ENCODE data around the gene PLTP.

PLTP gene

GRCh38 chr20:45918779-45919537 is 7.0 kb upstream of the PLTP start:
- Histone ChIP-seq H3K27ac (ENCODE audit: low read depth, low read length) (no peak overlapping the region), H3K4me1 (ENCODE audit: control insufficient read depth, insufficient read depth, low read length, unreplicated experiment) (peaks cover 18% of the 10 kb centered on the region)

GRCh38 chr20:45918182-45918737 is 6.3 kb upstream of the PLTP start:
- no peak overlapping the region for H2AFZ ChIP-seq (ENCODE audit: low read length, unreplicated experiment)
- no peaks in the 10 kb centered on the region for H3K79me2 ChIP-seq (ENCODE audit: control insufficient read depth, insufficient read depth, low read length, unreplicated experiment)
- H3K27ac ChIP-seq (ENCODE audit: low read depth, low read length), result no peak overlapping the region
- no peak overlapping the region for H3K4me3 ChIP-seq (ENCODE audit: low read depth, low read length)
- no peaks in the 10 kb centered on the region for H3K36me3 ChIP-seq (ENCODE audit: insufficient read depth, low read length)
- H3K4me1 ChIP-seq (ENCODE audit: control insufficient read depth, insufficient read depth, low read length, unreplicated experiment), result peaks cover 18% of the 10 kb centered on the region
- H3K27me3 ChIP-seq (ENCODE audit: insufficient read depth, low read length), result no peaks in the 10 kb centered on the region

More at GRCh38 chr20:45918779-45919537, 7.0 kb upstream of the PLTP start:
- Histone ChIP-seq H2AFZ (ENCODE audit: low read length, unreplicated experiment) (no peak overlapping the region), H3K27me3 (ENCODE audit: insufficient read depth, low read length) (no peaks in the 10 kb centered on the region), H3K36me3 (ENCODE audit: insufficient read depth, low read length) (no peaks in the 10 kb centered on the region), H3K4me3 (ENCODE audit: low read depth, low read length) (no peak overlapping the region), H3K79me2 (ENCODE audit: control insufficient read depth, insufficient read depth, low read length, unreplicated experiment) (no peaks in the 10 kb centered on the region)

GRCh38 chr20:45917790-45918141 is 5.8 kb upstream of the PLTP start:
- Histone ChIP-seq H3K27ac (ENCODE audit: low read depth, low read length) (no peak overlapping the region), H3K79me2 (ENCODE audit: control insufficient read depth, insufficient read depth, low read length, unreplicated experiment) (no peaks in the 10 kb centered on the region), H3K4me3 (ENCODE audit: low read depth, low read length) (no peak overlapping the region), H2AFZ (ENCODE audit: low read length, unreplicated experiment) (no peak overlapping the region), H3K36me3 (ENCODE audit: insufficient read depth, low read length) (no peaks in the 10 kb centered on the region), H3K4me1 (ENCODE audit: control insufficient read depth, insufficient read depth, low read length, unreplicated experiment) (peaks cover 18% of the 10 kb centered on the region), H3K27me3 (ENCODE audit: insufficient read depth, low read length) (no peaks in the 10 kb centered on the region)

- Histone ChIP-seq H3K4me3 (ENCODE audit: low read depth, low read length) (no peak overlapping the region), H3K27me3 (ENCODE audit: insufficient read depth, low read length) (no peaks in the 10 kb centered on the region), H3K4me1 (ENCODE audit: control insufficient read depth, insufficient read depth, low read length, unreplicated experiment) (peaks cover 13% of the 10 kb centered on the region)
These were observed 1.2 kb upstream of the PLTP start for GRCh38 chr20:45913116-45913515.

GRCh38 chr20:45912344-45912682 is 358 bp upstream of the PLTP start:
- Histone ChIP-seq H3K27me3 (ENCODE audit: insufficient read depth, low read length) (no peaks in the 10 kb centered on the region), H3K4me1 (ENCODE audit: control insufficient read depth, insufficient read depth, low read length, unreplicated experiment) (peaks cover 13% of the 10 kb centered on the region), H3K79me2 (ENCODE audit: control insufficient read depth, insufficient read depth, low read length, unreplicated experiment) (no peaks in the 10 kb centered on the region), H3K36me3 (ENCODE audit: insufficient read depth, low read length) (no peaks in the 10 kb centered on the region), H3K4me3 (ENCODE audit: low read depth, low read length) (peak overlapping the region; percentile 71), H2AFZ (ENCODE audit: low read length, unreplicated experiment) (peak overlapping the region; percentile 58), H3K27ac (ENCODE audit: low read depth, low read length) (no peak overlapping the region)

More at GRCh38 chr20:45913116-45913515, 1.2 kb upstream of the PLTP start:
- Histone ChIP-seq H2AFZ (ENCODE audit: low read length, unreplicated experiment) (no peak overlapping the region), H3K36me3 (ENCODE audit: insufficient read depth, low read length) (no peaks in the 10 kb centered on the region), H3K79me2 (ENCODE audit: control insufficient read depth, insufficient read depth, low read length, unreplicated experiment) (no peaks in the 10 kb centered on the region), H3K27ac (ENCODE audit: low read depth, low read length) (no peak overlapping the region)

DNA sequence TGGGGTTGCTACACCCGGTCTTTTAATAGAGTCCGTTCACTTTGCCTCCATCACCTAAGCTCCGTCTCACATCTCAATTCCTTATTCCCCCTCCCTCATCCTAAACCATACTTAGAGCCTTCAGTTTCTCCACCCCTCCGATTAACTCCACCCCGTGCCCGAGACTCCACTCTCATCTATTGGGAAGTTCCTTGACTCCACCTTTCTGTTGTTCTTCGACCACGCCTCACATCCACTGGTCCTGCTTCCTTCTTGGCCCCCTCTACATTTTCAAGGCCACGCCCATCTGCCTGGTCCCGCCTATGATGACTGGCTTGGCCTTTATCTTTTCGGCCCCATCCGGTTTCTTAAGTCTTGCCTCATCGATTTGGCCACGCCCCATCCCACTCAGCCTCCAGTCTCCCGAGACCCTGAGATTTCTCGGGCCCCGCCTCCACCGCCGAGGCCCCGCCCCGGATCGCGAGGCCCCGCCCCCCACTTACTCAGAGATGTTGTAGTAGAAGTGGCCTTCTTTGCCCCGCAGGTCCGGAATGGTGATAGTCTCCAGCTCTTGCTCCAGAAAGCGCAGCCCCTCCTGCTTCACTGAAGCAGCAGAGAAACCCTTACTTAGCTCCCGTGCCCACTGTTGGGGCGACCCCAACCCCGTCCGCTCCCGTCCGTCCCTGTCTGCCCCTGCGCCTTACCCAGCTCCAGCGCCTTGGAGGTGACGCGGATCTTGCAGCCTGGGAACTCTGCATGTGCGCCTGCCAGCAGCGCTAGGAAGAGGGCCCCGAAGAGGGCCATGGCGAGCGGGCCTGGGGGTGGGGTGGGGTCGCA is 1.1 kb downstream of the PLTP start:
- Histone ChIP-seq H3K27ac (ENCODE audit: low read depth, low read length) (no peak overlapping the region), H2AFZ (ENCODE audit: low read length, unreplicated experiment) (peak overlapping the region; percentile 58), H3K4me3 (ENCODE audit: low read depth, low read length) (peak overlapping the region; percentile 71), H3K79me2 (ENCODE audit: control insufficient read depth, insufficient read depth, low read length, unreplicated experiment) (no peaks in the 10 kb centered on the region), H3K27me3 (ENCODE audit: insufficient read depth, low read length) (no peaks in the 10 kb centered on the region), H3K4me1 (ENCODE audit: control insufficient read depth, insufficient read depth, low read length, unreplicated experiment) (peaks cover 15% of the 10 kb centered on the region), H3K36me3 (ENCODE audit: insufficient read depth, low read length) (no peaks in the 10 kb centered on the region)

DNA sequence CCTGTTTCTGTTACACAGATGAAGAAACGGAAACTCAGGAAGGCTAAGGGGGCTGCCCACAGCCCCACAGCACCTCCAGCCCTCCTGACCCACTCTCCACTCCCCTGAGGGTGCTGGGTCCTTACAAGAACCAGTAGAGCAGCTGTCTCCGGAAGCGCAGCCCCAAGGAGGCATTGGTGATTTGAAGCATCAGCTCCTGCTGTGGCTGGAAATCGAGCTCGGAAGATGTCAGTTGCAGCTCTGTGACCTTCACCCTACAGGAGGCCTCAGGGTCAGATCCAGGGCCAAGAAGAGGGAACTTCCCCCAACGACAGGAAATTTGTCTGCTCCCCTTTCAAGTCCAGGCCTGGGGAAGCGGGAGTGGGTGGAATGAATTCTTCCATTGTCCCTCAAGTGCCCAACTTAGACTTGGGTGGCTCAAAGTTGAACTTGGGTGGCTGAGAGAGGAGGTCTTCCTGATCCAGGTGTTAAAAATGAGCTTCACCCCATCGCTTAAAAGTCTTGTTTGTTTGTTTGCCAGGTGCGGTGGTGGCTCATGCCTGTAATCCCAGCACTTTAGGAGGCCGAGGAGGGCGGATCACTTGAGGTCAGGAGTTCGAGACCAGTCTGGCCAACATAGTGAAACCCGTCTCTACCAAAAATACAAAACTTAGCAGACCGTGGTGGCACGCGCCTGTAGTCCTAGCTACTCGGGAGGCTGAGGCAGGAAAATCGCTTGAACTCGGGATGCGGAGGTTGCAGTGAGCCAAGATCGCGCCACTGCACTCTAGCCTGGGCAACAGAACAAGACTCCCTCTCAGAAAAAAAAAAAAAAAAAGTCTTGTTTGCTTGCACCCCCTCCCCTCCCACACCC is 1.9 kb downstream of the PLTP start:
- Histone ChIP-seq H3K4me3 (ENCODE audit: low read depth, low read length) (0 out of 2 replicates have a peak overlapping the region, but pooled peaks have one; percentile 2), H3K27me3 (ENCODE audit: insufficient read depth, low read length) (no peaks in the 10 kb centered on the region), H3K79me2 (ENCODE audit: control insufficient read depth, insufficient read depth, low read length, unreplicated experiment) (no peaks in the 10 kb centered on the region), H3K4me1 (ENCODE audit: control insufficient read depth, insufficient read depth, low read length, unreplicated experiment) (peaks cover 20% of the 10 kb centered on the region), H3K27ac (ENCODE audit: low read depth, low read length) (no peak overlapping the region), H2AFZ (ENCODE audit: low read length, unreplicated experiment) (no peak overlapping the region), H3K36me3 (ENCODE audit: insufficient read depth, low read length) (no peaks in the 10 kb centered on the region)

- Histone ChIP-seq H3K27ac (ENCODE audit: low read depth, low read length) (no peak overlapping the region), H3K79me2 (ENCODE audit: control insufficient read depth, insufficient read depth, low read length, unreplicated experiment) (no peaks in the 10 kb centered on the region), H3K4me1 (ENCODE audit: control insufficient read depth, insufficient read depth, low read length, unreplicated experiment) (peaks cover 20% of the 10 kb centered on the region), H3K4me3 (ENCODE audit: low read depth, low read length) (no peak overlapping the region), H3K27me3 (ENCODE audit: insufficient read depth, low read length) (no peaks in the 10 kb centered on the region), H2AFZ (ENCODE audit: low read length, unreplicated experiment) (no peak overlapping the region), H3K36me3 (ENCODE audit: insufficient read depth, low read length) (no peaks in the 10 kb centered on the region)
These were observed 2.6 kb downstream of the PLTP start for GRCh38 chr20:45909336-45909808.

- H3K79me2 ChIP-seq (ENCODE audit: control insufficient read depth, insufficient read depth, low read length, unreplicated experiment), result no peaks in the 10 kb centered on the region
- H3K36me3 ChIP-seq (ENCODE audit: insufficient read depth, low read length), result no peaks in the 10 kb centered on the region
- H3K27me3 ChIP-seq (ENCODE audit: insufficient read depth, low read length), result no peaks in the 10 kb centered on the region
- no peak overlapping the region for H3K27ac ChIP-seq (ENCODE audit: low read depth, low read length)
- H2AFZ ChIP-seq (ENCODE audit: low read length, unreplicated experiment), result no peak overlapping the region
- peaks cover 20% of the 10 kb centered on the region for H3K4me1 ChIP-seq (ENCODE audit: control insufficient read depth, insufficient read depth, low read length, unreplicated experiment)
- no peak overlapping the region for H3K4me3 ChIP-seq (ENCODE audit: low read depth, low read length)
These were observed 3.9 kb downstream of the PLTP start for GRCh38 chr20:45908084-45908483.

All from ACC112 (cell line).